ENCODE measurements around the gene FOCAD. TPM values are rescaled to one million over a fixed set of nuclear protein-coding genes. Genes with fewer than 3 reads are reported as not detected.

FOCAD gene
- total RNA-seq, 1 experiment from 2014 or later = 40.7 TPM

- no peaks in the 10 kb centered on the region for H4K20me1 ChIP-seq (ENCODE audit: insufficient read depth)
- ATAC-seq = no peak
- H3K4me1 ChIP-seq (ENCODE audit: control insufficient read depth in 1 of 2, insufficient read depth in 2 of 2, low read length in 2 of 2) = no peaks in the 10 kb centered on the region
- H3K27ac ChIP-seq (ENCODE audit: low read depth, low read length) = no peak overlapping the region
- H3K9me2 ChIP-seq (ENCODE audit: insufficient read depth) = no peaks in the 10 kb centered on the region
- POLR2A ChIA-PET = no interaction called here
- H3K4me3 ChIP-seq (replicated peaks in 1 of 2; ENCODE audit: low read depth in 1 of 2, low read length in 2 of 2) = no peak overlapping the region
- CTCF ChIA-PET = interaction anchor here (3.0 kb wide), 1 partner anchor 11 kb away, joined by 6 read pairs; no protein-coding TSS in a partner anchor
- RAD21 ChIA-PET (ENCODE audit: low non-redundant PET in 1 of 2, low total read pairs in 2 of 2, uncharacterized antibody in 2 of 2, unreplicated experiment in 2 of 2) = no interaction called here
- no peak for DNase-seq (ENCODE audit: low read depth, low spot score)
- H3K9me3 ChIP-seq (ENCODE audit: control insufficient read depth in 1 of 2, insufficient read depth in 1 of 2, low read depth in 1 of 2, low read length in 2 of 2) = no peaks in the 10 kb centered on the region
- no peaks in the 10 kb centered on the region for H3K79me2 ChIP-seq (ENCODE audit: insufficient read depth, low read length)
- intact Hi-C loops (cut with micrococcal nuclease) = loop anchor here (2.0 kb wide), 1 partner anchor 19 kb away; no protein-coding TSS in a partner anchor
- TF ChIP-seq POLR2AphosphoS5 (IDR thresholded peaks at IDR 0.05; ENCODE audit: low read depth, low read length) (no peak), YY1 (IDR thresholded peaks at IDR 0.05; ENCODE audit: extremely low read depth, insufficient replicate concordance, low read depth, low read length) (no peak), ZNF274 (IDR thresholded peaks at IDR 0.05; ENCODE audit: low read depth, low read length) (no peak), POLR2A (IDR thresholded peaks at IDR 0.05; ENCODE audit: borderline replicate concordance, extremely low read depth, insufficient read depth, insufficient read length) (no peak), CEBPB (IDR thresholded peaks at IDR 0.05; ENCODE audit: low read depth) (no peak), RAD21 (IDR thresholded peaks at IDR 0.05; ENCODE audit: low read depth) (no peak), ELF1 (IDR thresholded peaks at IDR 0.05; ENCODE audit: borderline replicate concordance, low read depth) (no peak)
- TF ChIP-seq, protein P1, sequence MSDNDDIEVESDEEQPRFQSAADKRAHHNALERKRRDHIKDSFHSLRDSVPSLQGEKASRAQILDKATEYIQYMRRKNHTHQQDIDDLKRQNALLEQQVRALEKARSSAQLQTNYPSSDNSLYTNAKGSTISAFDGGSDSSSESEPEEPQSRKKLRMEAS (IDR thresholded peaks at IDR 0.05) = no peak
- H3K9ac ChIP-seq (ENCODE audit: low read length) = no peak overlapping the region
- no peaks in the 10 kb centered on the region for H3K27me3 ChIP-seq (ENCODE audit: insufficient read depth, low read length)
- no peaks in the 10 kb centered on the region for H3K36me3 ChIP-seq (ENCODE audit: control insufficient read depth in 1 of 2, insufficient read depth in 2 of 2, low read length in 2 of 2)
- no peak overlapping the region for H2AFZ ChIP-seq (ENCODE audit: low read depth, low read length, poor library complexity, severe bottlenecking)
- no TSS peak for BruUV-seq (replicated peaks)
- no peak overlapping the region for H3K4me2 ChIP-seq (ENCODE audit: low read length)
Measured at GRCh38 chr9:20873240-20873865, 189.3 kb downstream of the FOCAD start.

GRCh38 chr9:20880271-20880670 is 196.2 kb downstream of the FOCAD start:
- no peak overlapping the region for H3K4me3 ChIP-seq (replicated peaks in 1 of 2; ENCODE audit: low read depth in 1 of 2, low read length in 2 of 2)
- BruUV-seq (replicated peaks) = no TSS peak
- ATAC-seq (no peak), DNase-seq (ENCODE audit: low read depth, low spot score) (no peak)
- intact Hi-C loops (cut with micrococcal nuclease) = no loop called here
- H3K27ac ChIP-seq (ENCODE audit: low read depth, low read length) = no peak overlapping the region
- CTCF ChIA-PET = interaction anchor here (0.7 to 1.4 kb wide), 2 partner anchors 61 to 231 kb away, joined by 3 to 4 read pairs; no protein-coding TSS in a partner anchor
- H3K36me3 ChIP-seq (ENCODE audit: control insufficient read depth in 1 of 2, insufficient read depth in 2 of 2, low read length in 2 of 2) = peaks cover 0 to 2% of the 10 kb centered on the region in 2 experiments; a peak in 1 of 4 replicates
- H3K9me3 ChIP-seq (ENCODE audit: control insufficient read depth in 1 of 2, insufficient read depth in 1 of 2, low read depth in 1 of 2, low read length in 2 of 2) = no peaks in the 10 kb centered on the region
- POLR2A ChIA-PET = no interaction called here
- RAD21 ChIA-PET (ENCODE audit: low non-redundant PET in 1 of 2, low total read pairs in 2 of 2, uncharacterized antibody in 2 of 2, unreplicated experiment in 2 of 2) = no interaction called here
- no peaks in the 10 kb centered on the region for H3K4me1 ChIP-seq (ENCODE audit: control insufficient read depth in 1 of 2, insufficient read depth in 2 of 2, low read length in 2 of 2)
- H3K9me2 ChIP-seq (ENCODE audit: insufficient read depth) = no peaks in the 10 kb centered on the region
- no peaks in the 10 kb centered on the region for H3K79me2 ChIP-seq (ENCODE audit: insufficient read depth, low read length)
- no peaks in the 10 kb centered on the region for H3K27me3 ChIP-seq (ENCODE audit: insufficient read depth, low read length)
- H3K9ac ChIP-seq (ENCODE audit: low read length) = no peak overlapping the region
- no peaks in the 10 kb centered on the region for H4K20me1 ChIP-seq (ENCODE audit: insufficient read depth)
- H3K4me2 ChIP-seq (ENCODE audit: low read length) = no peak overlapping the region
- no peak overlapping the region for H2AFZ ChIP-seq (ENCODE audit: low read depth, low read length, poor library complexity, severe bottlenecking)
- TF ChIP-seq REST (IDR thresholded peaks at IDR 0.05; ENCODE audit: low read depth) (no peak), YY1 (IDR thresholded peaks at IDR 0.05; ENCODE audit: extremely low read depth, insufficient replicate concordance, low read depth, low read length) (no peak), FOSL1 (IDR thresholded peaks at IDR 0.05; ENCODE audit: low read depth) (no peak), RAD21 (IDR thresholded peaks at IDR 0.05; ENCODE audit: low read depth) (no peak), POLR2A (IDR thresholded peaks at IDR 0.05; ENCODE audit: borderline replicate concordance, extremely low read depth, insufficient read depth, insufficient read length) (no peak), JUND (IDR thresholded peaks at IDR 0.05) (no peak), SP1 (IDR thresholded peaks at IDR 0.05; ENCODE audit: low read depth) (no peak), ELF1 (IDR thresholded peaks at IDR 0.05; ENCODE audit: borderline replicate concordance, low read depth) (no peak)

Measured in HCT116 (cell line).